Measurements from ENCODE around the gene DDX1.
A peak's percentile ranks its signal among the peaks of the same experiment; 100 is the strongest.

The DDX1 gene

GRCh38 chr2:15670469-15670868 is 78.8 kb downstream of the DDX1 start:
- no peak overlapping the region for H3K4me2 ChIP-seq (ENCODE audit: low read length)
- no peak overlapping the region for H2BK5ac ChIP-seq (ENCODE audit: low read depth, low read length, poor library complexity)
- H4K91ac ChIP-seq (ENCODE audit: low read depth, low read length): no peak overlapping the region
- H3K9me3 ChIP-seq (ENCODE audit: insufficient read depth, low read depth, low read length): no peaks in the 10 kb centered on the region
- no peak overlapping the region for H4K8ac ChIP-seq (ENCODE audit: low read depth, low read length)
- no peak overlapping the region for H2AK5ac ChIP-seq (ENCODE audit: low read length)
- no peak overlapping the region for H3K4me3 ChIP-seq (ENCODE audit: low read depth, low read length)
- no peaks in the 10 kb centered on the region for H3K36me3 ChIP-seq (ENCODE audit: control insufficient read depth in 1 of 2, insufficient read depth in 2 of 2, low read length in 2 of 2)
- H3K27me3 ChIP-seq (ENCODE audit: insufficient read depth, low read length): no peaks in the 10 kb centered on the region
- H2BK120ac ChIP-seq (ENCODE audit: insufficient read depth, low read length, poor library complexity): no peak overlapping the region
- H3K14ac ChIP-seq (ENCODE audit: low read length): no peak overlapping the region
- H3K18ac ChIP-seq (ENCODE audit: low read length): no peak overlapping the region
- H3K23ac ChIP-seq (ENCODE audit: low read length): no peak overlapping the region
- no peak overlapping the region for H2AFZ ChIP-seq (ENCODE audit: insufficient read depth, low read length, poor library complexity)
- peak overlapping the region; percentile 34 for H2BK12ac ChIP-seq (ENCODE audit: low read length)
- H3K9ac ChIP-seq (ENCODE audit: low read length): no peak overlapping the region
- H4K12ac ChIP-seq (ENCODE audit: low read depth, low read length): no peak overlapping the region
- no peak for DNase-seq
- peaks cover 15 to 28% of the 10 kb centered on the region in 2 experiments for H3K4me1 ChIP-seq (ENCODE audit: control insufficient read depth in 1 of 2, insufficient read depth in 2 of 2, low read length in 2 of 2)
- H3K79me1 ChIP-seq (ENCODE audit: low read length): peaks cover 13% of the 10 kb centered on the region
- H3K4ac ChIP-seq (ENCODE audit: low read depth, low read length): no peak overlapping the region
- no peak overlapping the region for H3K27ac ChIP-seq (ENCODE audit: low read depth, low read length)
- H3K79me2 ChIP-seq (ENCODE audit: control insufficient read depth, insufficient read depth, low read length, poor library complexity): no peaks in the 10 kb centered on the region
- WGBS (ENCODE audit: extremely low coverage, insufficient coverage, insufficient read length): no CpG with 5 or more reads among the region's 1 CpG

GRCh38 chr2:15670981-15671380 is 79.3 kb downstream of the DDX1 start:
- H4K12ac ChIP-seq (ENCODE audit: low read depth, low read length): no peak overlapping the region
- H3K9ac ChIP-seq (ENCODE audit: low read length): no peak overlapping the region
- no peak overlapping the region for H4K91ac ChIP-seq (ENCODE audit: low read depth, low read length)
- no peak overlapping the region for H3K4me2 ChIP-seq (ENCODE audit: low read length)
- DNase-seq: no peak
- peaks cover 13% of the 10 kb centered on the region for H3K79me1 ChIP-seq (ENCODE audit: low read length)
- H2BK120ac ChIP-seq (ENCODE audit: insufficient read depth, low read length, poor library complexity): peak overlapping the region; percentile 15
- no peak overlapping the region for H3K18ac ChIP-seq (ENCODE audit: low read length)
- no peak overlapping the region for H3K4ac ChIP-seq (ENCODE audit: low read depth, low read length)
- H2BK12ac ChIP-seq (ENCODE audit: low read length): peak overlapping the region; percentile 45
- H4K8ac ChIP-seq (ENCODE audit: low read depth, low read length): no peak overlapping the region
- H3K14ac ChIP-seq (ENCODE audit: low read length): no peak overlapping the region
- H2AK5ac ChIP-seq (ENCODE audit: low read length): no peak overlapping the region
- no peak overlapping the region for H3K4me3 ChIP-seq (ENCODE audit: low read depth, low read length)
- H3K9me3 ChIP-seq (ENCODE audit: insufficient read depth, low read depth, low read length): no peaks in the 10 kb centered on the region
- no peak overlapping the region for H2BK5ac ChIP-seq (ENCODE audit: low read depth, low read length, poor library complexity)
- no CpG with 5 or more reads among the region's 2 CpGs for WGBS (ENCODE audit: extremely low coverage, insufficient coverage, insufficient read length)
- H3K27ac ChIP-seq (ENCODE audit: low read depth, low read length): no peak overlapping the region
- H3K4me1 ChIP-seq (ENCODE audit: control insufficient read depth in 1 of 2, insufficient read depth in 2 of 2, low read length in 2 of 2): peaks cover 18 to 28% of the 10 kb centered on the region in 2 experiments
- H3K27me3 ChIP-seq (ENCODE audit: insufficient read depth, low read length): no peaks in the 10 kb centered on the region
- H3K79me2 ChIP-seq (ENCODE audit: control insufficient read depth, insufficient read depth, low read length, poor library complexity): no peaks in the 10 kb centered on the region
- no peak overlapping the region for H3K23ac ChIP-seq (ENCODE audit: low read length)
- no peak overlapping the region for H2AFZ ChIP-seq (ENCODE audit: insufficient read depth, low read length, poor library complexity)
- H3K36me3 ChIP-seq (ENCODE audit: control insufficient read depth in 1 of 2, insufficient read depth in 2 of 2, low read length in 2 of 2): no peaks in the 10 kb centered on the region

GRCh38 chr2:15671409-15671808 is 79.7 kb downstream of the DDX1 start:
- Histone ChIP-seq H3K14ac (ENCODE audit: low read length) (no peak overlapping the region), H3K4me3 (ENCODE audit: low read depth, low read length) (no peak overlapping the region), H2AFZ (ENCODE audit: insufficient read depth, low read length, poor library complexity) (no peak overlapping the region), H3K79me1 (ENCODE audit: low read length) (peaks cover 13% of the 10 kb centered on the region), H4K12ac (ENCODE audit: low read depth, low read length) (no peak overlapping the region), H3K18ac (ENCODE audit: low read length) (no peak overlapping the region), H3K27ac (ENCODE audit: low read depth, low read length) (no peak overlapping the region), H4K91ac (ENCODE audit: low read depth, low read length) (no peak overlapping the region), H3K4ac (ENCODE audit: low read depth, low read length) (no peak overlapping the region), H2BK5ac (ENCODE audit: low read depth, low read length, poor library complexity) (no peak overlapping the region), H2AK5ac (ENCODE audit: low read length) (no peak overlapping the region), H3K9ac (ENCODE audit: low read length) (no peak overlapping the region), H2BK120ac (ENCODE audit: insufficient read depth, low read length, poor library complexity) (no peak overlapping the region), H3K4me1 (ENCODE audit: control insufficient read depth in 1 of 2, insufficient read depth in 2 of 2, low read length in 2 of 2) (peaks cover 18 to 28% of the 10 kb centered on the region in 2 experiments), H2BK12ac (ENCODE audit: low read length) (no peak overlapping the region), H3K79me2 (ENCODE audit: control insufficient read depth, insufficient read depth, low read length, poor library complexity) (no peaks in the 10 kb centered on the region), H3K4me2 (ENCODE audit: low read length) (no peak overlapping the region), H3K27me3 (ENCODE audit: insufficient read depth, low read length) (no peaks in the 10 kb centered on the region), H3K23ac (ENCODE audit: low read length) (no peak overlapping the region), H3K9me3 (ENCODE audit: insufficient read depth, low read depth, low read length) (no peaks in the 10 kb centered on the region), H3K36me3 (ENCODE audit: control insufficient read depth in 1 of 2, insufficient read depth in 2 of 2, low read length in 2 of 2) (no peaks in the 10 kb centered on the region), H4K8ac (ENCODE audit: low read depth, low read length) (no peak overlapping the region)
- no peak for DNase-seq

GRCh38 chr2:15671842-15672815 is 80.5 kb downstream of the DDX1 start:
- Histone ChIP-seq H3K4me2 (ENCODE audit: low read length) (no peak overlapping the region), H2BK5ac (ENCODE audit: low read depth, low read length, poor library complexity) (no peak overlapping the region), H3K9me3 (ENCODE audit: insufficient read depth, low read depth, low read length) (no peaks in the 10 kb centered on the region), H3K4me3 (ENCODE audit: low read depth, low read length) (no peak overlapping the region), H2AFZ (ENCODE audit: insufficient read depth, low read length, poor library complexity) (no peak overlapping the region), H2BK120ac (ENCODE audit: insufficient read depth, low read length, poor library complexity) (no peak overlapping the region), H2AK5ac (ENCODE audit: low read length) (no peak overlapping the region), H4K12ac (ENCODE audit: low read depth, low read length) (no peak overlapping the region), H3K9ac (ENCODE audit: low read length) (no peak overlapping the region), H3K27me3 (ENCODE audit: insufficient read depth, low read length) (no peaks in the 10 kb centered on the region), H3K18ac (ENCODE audit: low read length) (no peak overlapping the region), H3K27ac (ENCODE audit: low read depth, low read length) (no peak overlapping the region), H3K14ac (ENCODE audit: low read length) (peak overlapping the region; percentile 4), H2BK12ac (ENCODE audit: low read length) (peak overlapping the region; percentile 5), H3K23ac (ENCODE audit: low read length) (no peak overlapping the region), H3K4me1 (ENCODE audit: control insufficient read depth in 1 of 2, insufficient read depth in 2 of 2, low read length in 2 of 2) (peaks cover 14 to 28% of the 10 kb centered on the region in 2 experiments), H4K8ac (ENCODE audit: low read depth, low read length) (no peak overlapping the region), H3K79me1 (ENCODE audit: low read length) (peaks cover 13% of the 10 kb centered on the region), H3K4ac (ENCODE audit: low read depth, low read length) (no peak overlapping the region), H3K79me2 (ENCODE audit: control insufficient read depth, insufficient read depth, low read length, poor library complexity) (no peaks in the 10 kb centered on the region), H3K36me3 (ENCODE audit: control insufficient read depth in 1 of 2, insufficient read depth in 2 of 2, low read length in 2 of 2) (no peaks in the 10 kb centered on the region), H4K91ac (ENCODE audit: low read depth, low read length) (peak overlapping the region; percentile 20)
- no CpG with 5 or more reads among the region's 9 CpGs for WGBS (ENCODE audit: extremely low coverage, insufficient coverage, insufficient read length)
- DNase-seq: no peak

All from trophoblast cell (in vitro differentiated cells and primary cell).